DMS53 treated with DMSO at 0.1 percent for 48 hours (cell line): ENCODE data around the gene ATP6V0A4.
A peak's percentile ranks its signal among the peaks of the same experiment; 100 is the strongest.
"Not testable (repeated sequence)": the region's sequence is repeated elsewhere in the genome, so short reads cannot be mapped to it uniquely, and the experiment has no call there.

ENCODE experiments used
- DNase-seq: peaks from one replicate; lab custom pipeline; 2025; ENCODE audit not compliant: unreplicated experiment; lab: John Stamatoyannopoulos, UW

ATP6V0A4 gene

DNA sequence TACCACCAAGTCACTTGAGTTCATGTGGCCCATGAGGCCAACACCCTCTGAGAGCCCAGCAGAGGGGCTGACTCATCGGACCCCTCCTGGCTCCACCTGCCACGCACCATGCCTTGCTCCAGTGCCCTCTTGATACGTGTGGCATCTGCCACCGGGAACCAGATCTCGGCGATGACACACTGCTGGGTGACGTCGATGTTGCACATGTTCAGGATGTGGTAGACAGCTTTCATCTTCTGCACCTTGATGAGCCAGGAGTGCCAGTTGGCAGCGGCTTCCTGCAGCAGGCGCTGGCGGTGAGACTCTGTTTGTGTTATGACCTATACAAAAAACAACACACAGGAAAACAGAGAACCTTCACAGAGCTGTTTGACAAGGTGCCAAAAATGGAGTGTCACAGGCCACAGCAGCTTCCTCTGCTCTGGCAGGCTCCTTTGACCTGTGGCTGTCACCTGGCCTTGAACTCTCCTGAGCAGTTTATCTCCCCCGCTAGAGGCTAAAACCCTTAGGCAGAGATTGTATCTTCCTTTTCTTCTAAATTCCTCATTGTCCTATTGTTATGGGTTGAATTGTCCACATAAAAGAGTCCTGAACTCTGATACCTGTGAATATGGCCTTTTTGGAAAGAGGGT, 45.4 kb downstream of the ATP6V0A4 start:
- DNase-seq, result peak; percentile 100

DNA sequence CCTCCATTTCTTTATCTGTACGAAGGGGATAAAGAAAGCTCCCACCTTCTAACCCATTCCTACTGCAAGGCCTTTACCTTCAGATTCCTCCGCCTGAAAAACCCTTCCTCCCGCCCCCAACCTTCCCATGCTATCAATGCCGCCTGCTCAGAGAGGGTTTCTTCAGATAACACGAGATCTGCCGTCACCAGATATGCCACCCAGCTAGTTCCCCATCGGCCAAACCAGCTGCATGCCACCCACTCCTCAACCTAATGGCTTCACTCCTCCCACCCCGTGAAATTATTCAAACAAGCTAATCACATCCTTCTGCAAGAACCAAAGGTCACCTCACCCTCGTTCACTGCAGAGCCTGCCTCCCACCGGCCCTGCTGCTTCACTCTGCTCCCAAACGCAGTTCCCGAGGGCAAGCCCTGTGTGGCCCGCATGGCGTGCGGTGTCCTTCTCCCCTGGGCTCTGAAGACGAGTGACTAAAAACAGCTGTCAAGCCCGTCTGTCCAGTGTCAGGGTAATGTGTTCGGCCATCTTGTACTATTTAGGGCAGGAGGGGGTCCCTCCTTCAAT, 47.0 kb downstream of the ATP6V0A4 start:
- no peak for DNase-seq

DNA sequence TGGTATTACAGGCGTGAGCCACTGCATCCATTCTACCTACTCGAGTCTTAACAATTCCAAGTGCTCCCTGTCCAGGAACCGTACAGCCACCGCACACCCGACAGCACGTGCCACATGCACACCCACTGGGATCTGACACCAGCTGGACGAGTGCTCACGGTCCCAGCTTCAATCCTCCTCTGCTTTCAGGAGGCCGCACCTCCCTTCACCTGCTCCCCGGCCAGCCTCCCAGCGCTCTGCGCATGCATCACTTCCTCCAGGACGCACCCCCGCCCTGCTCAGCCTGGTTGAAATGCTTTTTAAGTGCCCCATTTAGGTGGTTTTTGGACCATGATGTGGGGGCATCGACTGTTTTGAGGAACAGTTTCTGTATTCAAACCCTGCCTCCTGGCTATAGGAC, 47.5 kb downstream of the ATP6V0A4 start:
- DNase-seq, result no peak

DNA sequence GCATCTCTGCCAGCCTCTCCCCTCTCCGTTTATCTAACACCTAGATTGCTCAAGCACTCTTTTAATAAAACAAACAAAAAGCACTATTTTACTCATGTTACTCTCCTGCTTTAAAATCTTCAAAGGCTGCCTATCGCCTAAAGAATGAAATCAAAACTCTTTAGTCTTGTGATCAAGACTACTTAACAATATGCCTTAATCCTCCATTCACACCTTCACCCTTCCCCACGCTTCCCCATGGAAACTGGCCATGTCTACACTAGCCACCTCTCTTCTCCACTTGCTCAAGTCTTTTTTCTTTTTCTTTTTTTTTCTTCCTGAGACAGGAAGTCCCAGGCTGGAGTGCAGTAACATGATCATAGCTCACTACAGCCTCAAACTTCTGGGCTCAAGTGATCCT, 48.0 kb downstream of the ATP6V0A4 start:
- DNase-seq, result no peak

DNA sequence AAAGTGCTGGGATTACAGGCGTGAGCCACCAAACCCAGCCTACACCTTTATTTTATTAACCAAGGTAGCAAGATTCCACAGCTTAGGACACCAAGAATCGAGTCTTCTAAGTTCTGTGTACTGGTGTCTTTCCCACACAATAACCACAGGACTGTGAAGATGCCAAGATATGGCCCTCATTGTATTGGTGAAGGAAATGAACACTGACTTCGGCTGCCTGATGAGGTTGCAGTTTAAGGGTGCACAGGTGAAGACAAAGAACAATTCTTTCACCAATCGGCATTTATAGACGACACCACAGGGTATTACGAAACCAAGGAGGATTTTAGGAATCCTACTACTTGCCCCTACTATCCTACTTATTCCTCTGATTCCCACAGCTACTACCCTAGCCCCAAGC, 49.3 kb downstream of the ATP6V0A4 start:
- DNase-seq, result no peak

DNA sequence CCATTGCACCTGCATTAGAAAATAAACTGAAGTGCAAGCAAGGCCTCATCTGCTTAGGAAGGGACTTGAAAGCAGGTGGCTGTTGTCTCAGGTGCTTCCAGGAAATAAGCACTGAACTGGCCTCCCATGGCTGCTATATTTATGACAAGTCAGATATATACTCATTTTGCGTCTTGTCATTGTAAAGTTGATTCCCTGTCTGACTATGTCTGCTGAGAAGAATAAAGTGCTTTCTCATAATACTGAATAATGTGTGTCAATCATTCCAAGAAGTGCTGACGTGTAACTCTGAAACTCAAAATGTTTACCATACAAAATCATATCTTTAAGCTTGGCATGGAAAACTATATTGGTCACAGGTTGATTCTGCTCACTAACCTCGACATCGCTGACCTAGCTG, 51.9 kb downstream of the ATP6V0A4 start:
- DNase-seq, result peak; percentile 39

DNA sequence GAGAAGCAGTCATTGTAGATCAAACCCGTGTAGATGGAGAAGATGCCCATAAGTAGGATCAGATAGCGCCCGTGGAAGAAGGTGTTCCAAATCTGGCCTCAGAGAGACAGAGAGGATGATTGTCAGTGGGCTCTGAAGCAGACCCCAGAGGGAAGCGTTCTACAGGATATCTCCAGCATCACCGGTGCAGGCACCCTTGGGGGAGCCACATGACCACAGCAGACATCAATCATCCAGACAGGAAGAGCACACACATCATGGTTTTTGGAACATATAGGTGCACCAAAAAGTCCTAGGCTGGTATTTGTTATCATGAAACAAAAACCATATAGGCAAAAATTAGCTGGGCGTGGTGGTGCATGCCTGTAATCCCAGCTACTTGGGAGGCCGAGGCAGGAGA, 52.8 kb downstream of the ATP6V0A4 start:
- no peak for DNase-seq

DNA sequence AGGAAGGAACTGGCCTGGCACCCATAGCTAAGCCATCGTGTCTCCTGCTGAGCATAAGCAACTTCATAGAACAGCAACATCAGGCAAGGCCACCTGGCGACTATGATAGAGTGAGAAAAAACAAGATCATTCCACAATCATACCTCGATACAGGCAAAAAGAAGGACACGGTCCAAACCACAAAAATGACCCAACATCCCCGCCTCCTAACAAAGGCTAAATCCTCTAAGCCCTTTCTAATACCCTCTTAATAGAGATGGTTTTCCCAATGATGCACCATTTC, 56.6 kb downstream of the ATP6V0A4 start:
- no peak for DNase-seq

DNA sequence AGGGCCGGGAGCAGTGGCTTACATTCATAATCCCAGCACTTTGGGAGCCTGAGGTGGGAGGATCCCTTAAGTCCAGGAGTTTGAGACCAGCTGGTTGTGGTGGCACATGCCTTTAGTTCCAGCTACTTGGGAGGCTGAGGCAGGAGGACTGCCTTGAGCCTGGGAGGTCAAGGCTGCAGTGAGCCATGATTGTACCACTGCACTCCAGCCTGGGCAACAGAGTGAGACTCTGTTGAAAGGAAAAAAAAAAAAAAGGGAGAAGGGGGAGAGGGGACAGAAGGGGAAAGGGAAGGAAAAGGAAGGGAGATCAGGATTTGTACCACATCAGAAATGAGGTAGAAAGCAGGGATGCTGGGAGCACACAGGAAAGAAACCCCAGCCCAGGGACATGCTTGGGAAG, 58.1 kb downstream of the ATP6V0A4 start:
- no peak for DNase-seq

DNA sequence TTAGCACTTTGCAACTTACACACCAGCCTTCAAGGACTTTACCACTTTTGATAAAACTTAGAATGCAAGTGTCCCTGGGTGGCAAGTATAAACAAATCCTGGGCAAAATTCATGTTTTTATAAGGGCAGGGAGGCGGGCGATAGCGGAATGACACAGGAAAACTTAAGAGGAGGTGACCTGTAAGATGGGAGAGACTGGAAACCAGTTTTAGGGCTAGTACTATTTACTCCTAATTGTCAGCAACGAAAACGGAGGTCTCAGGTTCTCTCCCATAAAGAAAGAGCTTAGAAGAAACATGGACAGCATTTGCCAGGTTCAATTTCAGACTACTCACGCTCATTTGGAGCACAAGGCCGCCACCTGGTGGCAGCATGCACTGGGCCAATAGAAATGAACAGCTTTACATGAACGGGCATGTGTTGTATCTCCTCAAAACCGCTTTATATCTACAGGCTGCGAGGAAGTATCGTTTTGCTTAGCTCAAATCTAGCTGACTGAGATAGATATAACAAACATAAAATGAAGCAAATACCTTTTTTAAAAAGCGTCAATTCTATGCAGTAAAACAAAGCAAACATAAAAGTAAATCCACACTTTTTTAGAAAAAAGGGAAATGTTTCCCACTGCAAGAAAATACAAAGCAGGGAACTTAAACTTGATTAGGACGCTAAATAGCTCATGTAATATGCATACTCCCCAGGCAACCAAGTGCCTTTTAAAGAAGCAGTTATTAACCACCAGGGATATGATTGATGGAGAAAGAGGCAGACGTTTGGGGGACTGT, 59.3 kb downstream of the ATP6V0A4 start:
- DNase-seq, result peak; percentile 94

DNA sequence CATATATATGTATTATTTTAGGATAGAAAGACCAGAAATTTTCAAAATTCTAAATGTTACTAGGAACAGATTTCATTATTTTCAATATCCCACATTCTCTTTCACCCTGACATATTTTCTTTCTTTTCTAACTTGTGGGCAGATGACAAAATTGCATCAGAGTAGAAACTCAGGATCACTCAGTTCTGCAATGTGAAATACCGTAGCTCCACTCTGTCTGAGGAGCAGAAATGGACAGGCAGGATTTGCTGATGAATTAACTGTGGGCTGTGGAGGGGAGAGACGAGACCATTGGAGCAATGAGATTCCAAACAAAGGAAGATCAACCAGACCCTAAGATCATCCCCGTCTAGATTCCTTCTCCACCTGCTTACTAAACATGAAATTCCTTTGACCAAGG, 59.9 kb downstream of the ATP6V0A4 start:
- DNase-seq, result no peak

DNA sequence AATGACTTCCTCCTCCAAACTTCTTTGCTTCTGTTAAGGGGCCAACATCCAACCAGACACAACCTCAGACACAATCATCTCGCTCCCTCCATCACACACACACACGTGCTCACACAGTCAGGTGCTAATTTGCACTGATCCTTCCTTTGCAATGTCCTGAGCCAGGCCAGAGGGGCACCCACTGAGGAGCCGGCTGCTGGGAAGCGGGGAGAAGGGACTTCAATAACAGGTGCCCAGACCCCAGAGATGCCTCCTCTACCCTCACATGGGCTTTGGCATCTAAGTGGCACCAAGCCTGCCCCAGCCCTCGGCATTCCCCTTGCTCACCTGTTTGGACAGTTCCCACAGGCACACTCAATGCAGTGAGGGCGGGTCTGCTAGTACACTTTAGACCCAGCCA, 62.6 kb downstream of the ATP6V0A4 start:
- DNase-seq, result no peak

DNA sequence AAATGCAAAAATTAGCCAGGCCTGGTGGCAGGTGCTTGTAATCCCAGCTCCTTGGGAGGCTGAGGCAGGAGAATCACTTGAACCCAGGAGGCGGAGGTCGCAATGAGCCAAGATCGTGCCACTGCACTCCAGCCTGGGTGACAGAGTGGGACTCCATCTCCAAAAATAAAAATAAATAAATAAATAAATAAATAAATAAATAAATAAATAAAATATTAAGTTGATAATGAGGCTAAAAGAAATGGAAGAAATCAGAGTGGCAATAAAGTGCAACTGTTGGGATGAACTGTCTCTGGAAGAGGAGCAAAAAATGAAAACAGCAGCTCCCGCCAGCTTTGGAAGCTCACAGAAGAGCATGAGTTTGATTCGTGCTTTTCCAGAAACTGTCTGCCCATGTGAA, 66.3 kb downstream of the ATP6V0A4 start:
- DNase-seq, result not testable (repeated sequence)

DNA sequence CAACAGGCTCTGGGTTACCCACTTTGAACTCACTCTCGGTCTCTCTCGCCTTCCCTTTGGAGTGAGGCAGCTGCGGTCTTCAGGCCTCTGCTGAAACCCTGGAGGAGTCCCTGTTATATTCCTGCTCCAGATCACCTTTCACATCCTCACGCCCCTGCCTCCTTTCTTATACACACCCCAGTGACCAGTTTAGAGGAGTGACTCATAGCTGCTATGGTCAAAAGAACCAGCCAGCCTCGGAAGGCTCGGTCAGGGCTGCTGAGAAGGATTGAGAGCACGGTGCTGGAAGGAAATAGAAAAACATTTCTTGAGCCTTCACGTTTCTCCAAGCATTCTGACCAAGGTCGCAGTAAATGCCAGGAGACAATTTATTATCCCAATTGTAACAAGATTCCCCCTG, 68.6 kb downstream of the ATP6V0A4 start:
- DNase-seq, result no peak

DNA sequence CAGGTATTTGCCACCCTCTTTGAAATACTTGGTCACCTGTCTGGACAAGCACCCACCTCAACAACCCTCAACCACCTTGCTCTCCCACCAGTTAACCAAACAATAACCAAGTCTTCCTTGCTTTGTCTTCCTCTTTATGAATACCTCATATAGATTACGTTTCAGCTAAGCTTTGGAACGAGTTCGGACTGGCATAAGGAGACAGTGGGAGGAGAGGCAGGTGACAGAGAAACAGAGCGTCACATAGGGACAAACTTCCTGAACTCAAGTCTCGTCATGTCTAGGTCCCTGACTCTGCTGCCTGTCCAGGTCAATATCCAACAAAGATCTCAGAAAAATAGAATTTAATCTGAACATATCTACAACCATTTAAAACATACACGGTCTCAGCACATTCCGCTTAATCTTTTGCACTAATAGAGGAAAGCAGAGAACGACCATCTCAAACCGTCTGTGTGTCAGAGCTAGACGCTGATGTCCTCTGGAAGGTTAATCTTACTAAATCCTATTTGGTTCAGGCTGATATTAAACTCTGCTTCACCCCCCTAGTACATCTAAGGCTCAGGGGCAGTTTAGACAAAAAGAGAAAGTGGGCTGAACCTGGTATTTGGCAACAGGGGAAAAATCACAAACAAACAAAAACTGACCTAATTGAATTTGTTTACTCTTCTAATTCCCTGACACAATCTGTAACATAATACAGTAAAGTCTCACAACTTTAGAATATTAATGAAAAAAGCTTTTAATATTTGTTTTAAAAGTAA, 70.5 kb downstream of the ATP6V0A4 start:
- DNase-seq, result no peak

DNA sequence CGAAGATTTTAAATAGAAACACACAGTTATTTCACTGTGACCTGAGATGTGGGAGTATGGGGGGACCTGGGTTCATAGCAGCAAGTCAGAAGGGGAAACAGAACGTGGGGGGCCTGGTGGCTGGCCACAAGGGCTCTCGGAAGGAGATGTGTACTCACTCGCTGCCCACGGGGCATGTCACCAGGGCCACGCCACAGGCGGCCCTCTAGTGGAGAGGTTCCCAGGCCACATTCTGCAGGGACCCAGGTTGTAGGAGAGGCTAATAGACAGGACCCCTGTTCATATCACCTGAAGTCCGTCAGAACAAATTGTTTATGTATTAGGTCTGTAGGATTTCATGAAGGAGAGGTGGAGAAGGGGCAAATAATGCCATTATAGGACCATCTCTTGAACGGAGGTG, 71.7 kb downstream of the ATP6V0A4 start:
- no peak for DNase-seq

DNA sequence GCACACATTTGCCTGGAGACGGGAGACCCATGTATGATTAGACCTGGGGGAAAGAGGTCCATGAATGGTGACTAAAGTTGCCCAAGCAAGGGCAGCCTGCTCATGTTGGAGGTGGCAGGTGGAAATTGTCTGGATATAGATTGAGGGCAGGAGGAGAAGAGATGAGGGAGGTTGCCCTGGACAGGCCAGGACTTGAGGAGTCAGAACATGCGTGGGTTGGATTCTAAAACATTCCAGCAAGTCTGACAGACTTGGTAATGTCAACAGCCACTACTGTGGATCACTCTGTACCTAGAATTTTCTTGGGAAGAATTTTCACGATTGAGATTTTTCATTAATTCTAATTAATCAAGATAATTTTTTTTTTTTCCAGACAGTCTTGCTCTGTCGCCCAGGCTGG, 77.7 kb downstream of the ATP6V0A4 start:
- DNase-seq, result no peak

DNA sequence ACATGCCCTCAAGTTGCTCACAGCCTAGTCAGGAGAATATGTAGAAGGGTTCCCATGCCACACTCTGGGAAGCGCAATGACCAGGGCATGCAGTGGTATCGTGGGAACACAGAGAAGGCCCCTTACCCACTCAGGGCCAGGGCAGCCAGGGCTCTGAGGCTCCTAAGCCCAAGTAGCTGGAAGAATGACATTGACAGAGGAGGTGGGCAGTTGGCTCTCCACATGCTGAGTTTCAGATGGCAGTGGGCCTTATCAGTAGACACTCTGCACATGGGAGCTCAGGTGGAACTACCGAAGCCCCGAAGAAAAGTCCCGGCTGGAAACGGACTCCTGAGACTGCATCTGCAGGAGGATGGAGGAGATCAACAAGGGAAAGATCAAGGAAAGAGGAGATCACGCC, 81.1 kb downstream of the ATP6V0A4 start:
- no peak for DNase-seq

DNA sequence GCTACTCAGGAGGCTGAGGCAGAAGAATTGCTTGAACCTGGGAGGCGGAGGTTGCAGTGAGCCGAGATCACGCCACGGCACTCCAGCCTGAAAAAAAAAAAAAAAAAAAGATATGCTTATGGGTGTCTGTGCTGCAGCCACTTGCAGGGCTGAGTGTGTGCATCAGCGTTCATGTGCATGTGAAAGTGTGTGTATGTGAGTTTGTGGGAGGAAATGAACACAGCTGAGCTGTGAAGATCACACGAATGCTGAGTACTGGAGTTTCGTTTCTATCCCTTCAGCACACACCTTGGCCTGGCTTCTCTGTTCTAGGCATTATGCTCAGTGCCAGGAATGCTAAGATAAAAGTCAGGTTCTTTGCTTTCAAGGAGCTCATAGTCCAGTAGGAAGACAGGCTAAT, 84.8 kb downstream of the ATP6V0A4 start:
- DNase-seq, result no peak

DNA sequence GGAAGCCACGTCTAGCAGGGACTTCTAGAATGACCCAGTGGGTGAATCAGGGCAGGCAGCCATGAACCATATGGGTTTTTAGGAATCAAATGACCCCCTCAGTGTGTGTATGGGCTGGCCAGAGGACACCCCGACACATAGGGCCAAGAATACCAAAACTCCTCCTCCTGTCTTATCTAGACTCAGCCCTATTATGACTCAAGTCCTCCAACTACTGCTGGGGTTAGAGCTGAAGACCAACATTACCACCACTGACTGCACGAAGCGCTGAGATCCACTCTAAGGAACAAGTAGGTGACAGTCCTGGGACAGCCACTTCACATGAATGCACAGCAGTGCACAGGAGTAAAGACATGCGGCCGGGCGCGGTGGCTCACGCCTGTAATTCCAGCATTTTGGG, 85.3 kb downstream of the ATP6V0A4 start:
- no peak for DNase-seq

DNA sequence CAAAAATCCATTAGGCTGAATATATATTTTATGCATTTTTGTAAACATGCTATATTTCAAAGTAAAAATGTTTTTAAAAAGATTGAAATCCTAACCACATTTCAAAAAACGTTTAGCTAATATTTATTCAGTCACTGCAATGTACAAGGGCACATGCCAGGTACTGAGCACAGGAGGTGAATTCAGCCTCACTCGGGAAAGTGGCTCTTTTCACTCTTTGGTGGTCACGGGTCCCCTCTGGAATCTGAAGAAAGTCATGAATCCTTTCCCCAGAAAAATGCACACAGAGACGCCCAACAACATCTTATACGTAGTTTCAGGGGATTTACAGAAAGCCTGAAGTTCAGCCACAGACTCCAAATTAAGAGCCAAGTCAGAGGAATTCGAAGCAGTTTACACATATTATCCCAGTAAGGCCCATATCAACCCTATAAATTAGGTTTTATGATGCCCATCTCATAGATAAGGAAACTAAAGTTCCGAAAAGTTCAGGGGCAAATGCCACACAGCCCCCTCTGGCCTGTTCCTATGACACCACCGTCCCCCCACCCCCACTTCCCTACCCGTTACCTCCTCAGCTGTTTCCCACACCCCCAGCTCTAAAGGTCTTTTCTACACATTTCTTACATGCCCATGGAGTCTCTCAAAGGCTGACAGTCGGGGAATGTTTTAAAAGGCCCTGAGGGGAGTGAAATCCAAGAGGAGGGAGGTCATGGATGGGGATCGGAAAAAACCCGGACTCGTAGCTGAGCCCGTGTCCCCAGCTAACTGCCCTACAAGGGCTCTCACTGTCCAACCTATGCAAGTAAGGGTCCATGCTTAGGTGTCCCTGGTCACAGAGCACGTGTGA, 87.2 kb downstream of the ATP6V0A4 start:
- DNase-seq, result no peak
